ENCODE results near the gene LPAR6. TPM values are rescaled to one million over a fixed set of nuclear protein-coding genes. Genes with fewer than 3 reads are reported as not detected.
A peak's percentile ranks its signal among the peaks of the same experiment; 100 is the strongest.

Gene LPAR6
- polyA plus RNA-seq, 1 donor = 24.7 TPM

GRCh38 chr13:48377857-48378256 is 35.1 kb downstream of the LPAR6 start:
- WGBS (ENCODE audit: insufficient coverage, low lambda C conversion rate) = 94% methylated on average over 2 of the region's 2 CpGs

DNA sequence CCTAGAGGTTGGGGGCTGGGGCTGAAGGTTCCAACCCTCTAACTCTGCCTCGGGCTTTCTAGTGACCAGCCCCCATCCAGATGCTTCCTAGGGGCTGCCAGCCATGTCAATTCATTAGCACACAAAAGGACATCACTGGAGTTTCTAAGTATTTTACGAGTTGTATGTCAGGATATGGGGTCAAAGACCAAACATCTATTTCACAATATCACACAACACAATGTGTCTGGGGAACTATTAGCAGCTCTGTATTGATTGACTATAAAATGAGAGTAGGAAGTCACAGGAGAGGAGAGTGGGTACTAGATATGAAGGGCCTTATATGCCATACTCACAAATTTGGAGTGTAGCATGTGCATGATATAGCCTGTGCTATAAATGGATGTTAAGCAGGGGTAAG is 42.1 kb downstream of the LPAR6 start:
- H3K4me3 ChIP-seq (ENCODE audit: low read length) = no peak overlapping the region
- no peaks in the 10 kb centered on the region for H3K9me3 ChIP-seq (ENCODE audit: control insufficient read depth, low read depth, low read length)
- no peaks in the 10 kb centered on the region for H3K4me1 ChIP-seq (ENCODE audit: control insufficient read depth, insufficient read depth, low read length)
- H3K36me3 ChIP-seq (ENCODE audit: control insufficient read depth, insufficient read depth, low read length) = peaks cover 8% of the 10 kb centered on the region
- DNase-seq = peak; percentile 3 to 25
- no peak overlapping the region for H3K27ac ChIP-seq (ENCODE audit: low read length)
- no CpG with 5 or more reads among the region's 2 CpGs for WGBS (ENCODE audit: insufficient coverage, low lambda C conversion rate)
- H3K27me3 ChIP-seq (ENCODE audit: control insufficient read depth, insufficient read depth, low read length) = no peaks in the 10 kb centered on the region

More at GRCh38 chr13:48377857-48378256, 35.1 kb downstream of the LPAR6 start:
- Histone ChIP-seq H3K36me3 (ENCODE audit: control insufficient read depth, insufficient read depth, low read length) (peaks cover 6% of the 10 kb centered on the region), H3K27ac (ENCODE audit: low read length) (no peak overlapping the region), H3K4me3 (ENCODE audit: low read length) (no peak overlapping the region), H3K9me3 (ENCODE audit: control insufficient read depth, low read depth, low read length) (no peaks in the 10 kb centered on the region), H3K27me3 (ENCODE audit: control insufficient read depth, insufficient read depth, low read length) (no peaks in the 10 kb centered on the region), H3K4me1 (ENCODE audit: control insufficient read depth, insufficient read depth, low read length) (no peaks in the 10 kb centered on the region)
- DNase-seq = no peak

DNA sequence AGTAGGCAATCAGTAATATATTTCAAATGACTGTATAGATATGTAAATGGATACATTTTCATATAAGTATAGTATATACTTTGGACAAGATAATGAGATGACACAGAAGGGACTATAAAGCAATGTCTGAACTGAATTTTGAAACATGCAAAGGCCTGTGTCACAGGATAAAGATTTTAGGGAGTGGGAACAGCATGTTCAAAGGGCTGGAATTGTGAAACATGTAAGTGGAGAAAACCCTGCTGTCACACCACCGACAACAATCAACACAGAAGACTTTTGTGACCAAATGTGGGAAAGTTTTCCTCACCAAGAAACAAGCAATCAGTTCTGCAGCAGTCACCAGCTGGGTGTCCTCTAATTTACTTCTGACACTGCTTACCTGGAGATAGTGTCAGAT is 42.9 kb downstream of the LPAR6 start:
- no CpG with 5 or more reads among the region's 1 CpG for WGBS (ENCODE audit: insufficient coverage, low lambda C conversion rate)
- Histone ChIP-seq H3K27me3 (ENCODE audit: control insufficient read depth, insufficient read depth, low read length) (no peaks in the 10 kb centered on the region), H3K4me3 (ENCODE audit: low read length) (no peak overlapping the region), H3K27ac (ENCODE audit: low read length) (no peak overlapping the region), H3K9me3 (ENCODE audit: control insufficient read depth, low read depth, low read length) (no peaks in the 10 kb centered on the region), H3K4me1 (ENCODE audit: control insufficient read depth, insufficient read depth, low read length) (no peaks in the 10 kb centered on the region), H3K36me3 (ENCODE audit: control insufficient read depth, insufficient read depth, low read length) (peaks cover 5% of the 10 kb centered on the region)
- DNase-seq = no peak

Other genes starting within 250 kb of the LPAR6 start
- 687 TPM for gene ITM2B, start 179.9 kb downstream of the LPAR6 start, polyA plus RNA-seq
- gene RB1, start 109.4 kb downstream of the LPAR6 start, polyA plus RNA-seq = 34.8 TPM
- 14.5 TPM for gene RCBTB2, start 120.0 kb upstream of the LPAR6 start, polyA plus RNA-seq
- 3.5 TPM for gene CYSLTR2, start 240.8 kb upstream of the LPAR6 start, polyA plus RNA-seq

Data from large intestine (tissue), 3 donors.